IPS DF 6.9 (cell line): ENCODE measurements around the gene PDZD4.

Experiments used
- DNase-seq: peaks from one replicate; pipeline ENCODE4 v3.0.0-alpha.2; 2013; ENCODE audit warnings: low read depth, low spot score
- H3K27ac ChIP-seq: one replicate; pipeline ENCODE4 v1.5.1; 2013; ENCODE audit warnings: low read length, control low read depth
- H3K27me3 ChIP-seq: 2 replicates; pipeline ENCODE4 v1.6.1; 2013; ENCODE audit warnings: mild to moderate bottlenecking, low read length; ENCODE audit not compliant: control insufficient read depth, insufficient read depth
- H3K36me3 ChIP-seq: 2 replicates; pipeline ENCODE4 v1.6.1; 2013; ENCODE audit warnings: low read length; ENCODE audit not compliant: control insufficient read depth, insufficient read depth
- H3K4me1 ChIP-seq: 2 replicates; pipeline ENCODE4 v1.6.1; 2013; ENCODE audit warnings: low read length; ENCODE audit not compliant: control insufficient read depth, insufficient read depth
- H3K4me3 ChIP-seq: 2 replicates; pipeline ENCODE4 v1.5.1; 2013; ENCODE audit warnings: mild to moderate bottlenecking, low read length
- H3K9me3 ChIP-seq: 2 replicates; pipeline ENCODE4 v1.6.1; 2013; ENCODE audit warnings: low read length, inconsistent platforms; ENCODE audit not compliant: control insufficient read depth, insufficient read depth
- WGBS: extraction: QIAGEN DNeasy Blood & Tissue Kit; methylation state at CpG from one replicate; pipeline ENCODE4 v1.1.7; 2013; ENCODE audit warnings: mixed read lengths, missing lambda C conversion rate; ENCODE audit not compliant: insufficient read length, insufficient coverage; 5-methylcytosine and 5-hydroxymethylcytosine counted together

The PDZD4 gene, protein sequence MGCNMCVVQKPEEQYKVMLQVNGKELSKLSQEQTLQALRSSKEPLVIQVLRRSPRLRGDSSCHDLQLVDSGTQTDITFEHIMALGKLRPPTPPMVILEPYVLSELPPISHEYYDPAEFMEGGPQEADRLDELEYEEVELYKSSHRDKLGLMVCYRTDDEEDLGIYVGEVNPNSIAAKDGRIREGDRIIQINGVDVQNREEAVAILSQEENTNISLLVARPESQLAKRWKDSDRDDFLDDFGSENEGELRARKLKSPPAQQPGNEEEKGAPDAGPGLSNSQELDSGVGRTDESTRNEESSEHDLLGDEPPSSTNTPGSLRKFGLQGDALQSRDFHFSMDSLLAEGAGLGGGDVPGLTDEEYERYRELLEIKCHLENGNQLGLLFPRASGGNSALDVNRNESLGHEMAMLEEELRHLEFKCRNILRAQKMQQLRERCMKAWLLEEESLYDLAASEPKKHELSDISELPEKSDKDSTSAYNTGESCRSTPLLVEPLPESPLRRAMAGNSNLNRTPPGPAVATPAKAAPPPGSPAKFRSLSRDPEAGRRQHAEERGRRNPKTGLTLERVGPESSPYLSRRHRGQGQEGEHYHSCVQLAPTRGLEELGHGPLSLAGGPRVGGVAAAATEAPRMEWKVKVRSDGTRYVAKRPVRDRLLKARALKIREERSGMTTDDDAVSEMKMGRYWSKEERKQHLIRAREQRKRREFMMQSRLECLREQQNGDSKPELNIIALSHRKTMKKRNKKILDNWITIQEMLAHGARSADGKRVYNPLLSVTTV

DNA sequence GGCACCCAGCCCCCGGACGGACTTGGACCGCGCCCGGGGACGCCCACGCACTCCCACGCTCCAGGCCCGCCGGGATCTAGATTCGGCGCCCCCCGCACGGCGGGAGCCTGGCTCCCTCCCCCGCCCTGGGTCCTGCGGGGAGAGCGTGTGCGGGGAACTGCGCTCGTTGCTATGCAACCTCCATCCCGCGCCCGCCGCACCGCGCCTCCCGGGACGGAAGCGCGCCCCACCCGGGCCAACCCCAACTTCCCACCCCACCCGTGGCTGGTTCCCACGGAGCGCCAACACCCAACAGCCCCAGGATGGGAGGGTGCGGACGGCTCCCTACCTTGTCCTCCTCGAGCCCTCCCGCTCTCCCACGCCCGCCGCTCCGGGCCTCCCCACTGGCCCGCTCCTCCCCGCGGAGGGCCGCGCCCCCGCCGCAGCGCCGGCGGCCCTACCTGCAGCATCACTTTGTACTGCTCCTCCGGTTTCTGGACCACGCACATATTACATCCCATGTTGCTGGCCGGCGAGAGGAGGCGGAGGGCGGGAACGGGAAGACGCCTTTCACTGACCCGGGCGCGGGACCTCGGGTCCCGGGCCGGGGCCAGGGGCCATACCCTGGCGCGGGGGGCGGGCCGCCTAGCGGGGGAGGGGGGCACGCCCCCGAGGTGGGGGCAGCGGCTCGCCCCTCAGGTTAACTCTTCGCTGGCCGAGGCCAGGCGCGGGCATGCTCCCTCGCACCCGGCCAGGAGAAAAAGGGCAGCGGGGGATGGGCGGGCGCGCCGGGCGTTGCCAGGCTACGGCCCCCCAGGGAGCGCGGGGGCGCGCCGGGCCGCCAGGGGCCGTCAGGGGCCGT is at the start of gene PDZD4:
Gene PDZD4, minus strand, starts transcription at position 746 of the 841 bp plus-strand sequence. Its CDS starts 246 bp downstream, at position 500.
- H3K36me3 ChIP-seq: no peaks in the 10 kb centered on the region; the same call in 1 of the 2 replicates
- H3K27me3 ChIP-seq: no peaks in the 10 kb centered on the region
- peak within 1 kb of the TSS; percentile 76 for H3K4me3 ChIP-seq
- no CpG with 5 or more reads among the region's 97 CpGs for WGBS
- no peak for DNase-seq
- H3K9me3 ChIP-seq: no peaks in the 10 kb centered on the region
- no peak within 1 kb of the TSS for H3K27ac ChIP-seq
- peaks cover 3% of the 10 kb centered on the region for H3K4me1 ChIP-seq

DNA sequence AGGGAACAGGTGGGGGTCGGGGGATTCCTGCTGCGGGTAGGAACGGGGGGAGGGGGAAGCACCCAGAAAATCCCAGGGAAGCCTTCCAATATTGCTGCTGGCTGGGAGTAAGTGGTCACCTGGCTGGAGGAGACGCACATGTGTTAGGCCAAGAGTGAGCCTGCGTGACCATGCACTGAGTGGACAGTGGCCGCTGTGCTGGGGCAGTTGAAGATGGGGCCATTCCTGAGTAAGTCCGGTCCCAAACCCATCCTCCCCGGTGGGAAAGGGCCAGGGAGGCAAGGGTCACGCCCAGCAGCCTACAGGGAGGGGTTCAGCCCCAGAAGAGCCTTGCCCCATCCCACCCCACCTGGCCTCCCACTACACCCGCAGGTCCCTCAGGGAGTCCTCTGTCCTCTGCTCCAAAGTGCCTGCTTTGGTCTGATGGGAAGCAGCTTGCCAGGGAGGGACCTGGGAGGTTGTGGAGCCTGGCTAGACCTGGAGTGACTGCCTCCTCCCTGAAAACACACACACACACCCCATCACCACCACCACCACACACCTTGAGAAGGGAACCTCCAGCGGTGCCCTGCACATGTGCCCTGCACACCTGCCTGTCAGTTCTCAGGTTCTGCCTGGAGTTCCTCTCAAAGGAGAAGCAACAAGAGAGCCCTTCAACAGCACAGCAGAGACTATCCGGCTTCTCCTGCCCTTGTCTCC is 49.5 kb upstream of the PDZD4 start:
- WGBS: no CpG with 5 or more reads among the region's 12 CpGs
- Histone ChIP-seq H3K36me3 (no peaks in the 10 kb centered on the region), H3K9me3 (no peaks in the 10 kb centered on the region), H3K27me3 (no peaks in the 10 kb centered on the region), H3K4me1 (peaks cover 15% of the 10 kb centered on the region), H3K4me3 (no peak overlapping the region), H3K27ac (no peak overlapping the region)
- no peak for DNase-seq

DNA sequence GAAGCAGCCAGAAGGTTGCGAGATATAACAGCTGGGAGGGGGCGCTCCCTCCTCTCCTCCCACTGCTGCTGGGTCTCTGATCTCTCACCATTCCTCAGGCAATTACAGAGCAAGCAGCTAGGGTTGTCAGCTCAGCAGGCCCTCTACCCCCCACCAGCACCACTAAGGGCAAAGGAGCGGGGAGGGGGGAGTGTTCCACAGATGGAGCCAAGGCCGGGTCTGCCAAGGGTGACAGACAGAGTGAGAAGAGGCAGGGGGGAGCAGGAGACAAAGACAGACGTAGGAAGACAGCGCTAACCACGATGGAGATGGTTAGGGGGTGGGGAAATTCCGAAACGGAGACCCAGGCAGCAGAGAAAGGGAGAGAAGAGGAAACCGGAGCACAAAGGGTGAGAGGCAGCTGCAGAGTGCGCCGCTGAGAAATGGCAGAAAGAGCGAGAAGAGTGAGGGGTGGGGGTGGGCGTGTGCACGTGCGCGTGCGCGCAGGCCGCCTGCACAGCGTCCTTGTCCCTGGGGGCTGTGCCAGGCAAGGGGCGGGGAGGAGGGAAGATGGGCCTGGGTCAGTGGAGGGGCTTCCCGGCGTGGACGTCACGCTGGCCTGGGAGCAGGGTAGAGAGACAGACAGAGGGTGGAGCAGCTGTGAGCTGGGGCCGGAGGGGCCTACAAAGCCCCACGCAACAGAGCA is 48.8 kb upstream of the PDZD4 start:
- H3K9me3 ChIP-seq: no peaks in the 10 kb centered on the region
- H3K4me3 ChIP-seq: no peak overlapping the region; the same call in 1 of the 2 replicates
- no CpG with 5 or more reads among the region's 28 CpGs for WGBS
- peaks cover 15% of the 10 kb centered on the region for H3K4me1 ChIP-seq
- H3K27me3 ChIP-seq: no peaks in the 10 kb centered on the region
- no peak for DNase-seq
- no peak overlapping the region for H3K27ac ChIP-seq
- no peaks in the 10 kb centered on the region for H3K36me3 ChIP-seq

GRCh38 chrX:153878345-153878744 is 48.0 kb upstream of the PDZD4 start:
- no peaks in the 10 kb centered on the region for H3K36me3 ChIP-seq
- no peak overlapping the region for H3K4me3 ChIP-seq
- WGBS: no CpG with 5 or more reads among the region's 5 CpGs
- DNase-seq: no peak
- H3K27me3 ChIP-seq: no peaks in the 10 kb centered on the region
- no peaks in the 10 kb centered on the region for H3K9me3 ChIP-seq
- peaks cover 15% of the 10 kb centered on the region for H3K4me1 ChIP-seq
- no peak overlapping the region for H3K27ac ChIP-seq

DNA sequence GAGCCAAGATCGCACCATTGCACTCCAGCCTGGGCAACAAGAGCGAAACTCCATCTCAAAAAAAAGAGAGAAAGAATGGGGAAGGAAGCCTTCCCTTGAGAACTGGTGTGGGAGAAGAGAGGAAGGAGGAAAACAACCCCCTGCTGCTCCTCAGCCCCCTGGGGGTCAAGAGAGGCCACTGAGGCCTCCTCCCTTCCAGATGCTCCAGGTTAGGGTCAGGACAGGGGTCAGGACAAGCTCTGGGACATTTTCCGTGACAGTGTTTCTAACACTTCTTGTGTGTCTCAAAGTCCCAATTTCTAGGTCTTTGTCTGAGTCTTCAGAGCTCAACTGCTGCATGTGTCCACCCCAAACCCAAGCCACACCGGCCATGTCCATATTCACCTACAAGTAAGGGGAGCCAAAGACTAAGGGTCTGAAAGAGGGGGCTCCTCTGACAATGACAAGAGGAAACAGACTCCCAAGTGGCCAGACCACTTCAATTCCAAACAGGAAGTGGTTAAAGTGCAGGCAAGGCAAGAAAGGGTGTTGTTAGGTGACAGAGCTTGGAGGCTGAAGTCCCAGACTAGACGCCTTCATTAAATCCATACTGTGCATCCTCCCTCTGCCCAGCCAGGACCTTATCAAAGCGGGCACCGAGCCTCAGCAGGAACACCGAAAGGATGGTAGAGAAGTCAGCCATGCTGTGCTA is 47.4 kb upstream of the PDZD4 start:
- no CpG with 5 or more reads among the region's 8 CpGs for WGBS
- H3K36me3 ChIP-seq: no peaks in the 10 kb centered on the region
- H3K27me3 ChIP-seq: no peaks in the 10 kb centered on the region
- DNase-seq: no peak
- H3K4me1 ChIP-seq: peaks cover 12% of the 10 kb centered on the region
- H3K27ac ChIP-seq: no peak overlapping the region
- H3K4me3 ChIP-seq: no peak overlapping the region
- no peaks in the 10 kb centered on the region for H3K9me3 ChIP-seq

- DNase-seq: no peak
- WGBS: no CpG with 5 or more reads among the region's 3 CpGs
- Histone ChIP-seq H3K9me3 (no peaks in the 10 kb centered on the region), H3K4me1 (peaks cover 12% of the 10 kb centered on the region), H3K27ac (no peak overlapping the region), H3K27me3 (no peaks in the 10 kb centered on the region), H3K4me3 (no peak overlapping the region), H3K36me3 (no peaks in the 10 kb centered on the region)
These were observed 45.8 kb upstream of the PDZD4 start for GRCh38 chrX:153876112-153876491.

GRCh38 chrX:153875391-153876111 is 45.2 kb upstream of the PDZD4 start:
- Histone ChIP-seq H3K4me3 (no peak overlapping the region), H3K27me3 (no peaks in the 10 kb centered on the region), H3K4me1 (peaks cover 12% of the 10 kb centered on the region), H3K9me3 (no peaks in the 10 kb centered on the region), H3K36me3 (no peaks in the 10 kb centered on the region), H3K27ac (no peak overlapping the region)
- WGBS: no CpG with 5 or more reads among the region's 42 CpGs
- DNase-seq: no peak

- H3K27me3 ChIP-seq: no peaks in the 10 kb centered on the region
- H3K36me3 ChIP-seq: no peaks in the 10 kb centered on the region; the same call in 1 of the 2 replicates
- H3K27ac ChIP-seq: no peak overlapping the region
- no peaks in the 10 kb centered on the region for H3K9me3 ChIP-seq
- DNase-seq: no peak
- H3K4me3 ChIP-seq: no peak overlapping the region
- no CpG with 5 or more reads among the region's 13 CpGs for WGBS
- H3K4me1 ChIP-seq: peaks cover 6% of the 10 kb centered on the region; the same call in 1 of the 2 replicates
These were observed 44.2 kb upstream of the PDZD4 start for GRCh38 chrX:153874366-153875125.
